ENCODE results near the gene LIMCH1.

LIMCH1 gene

DNA sequence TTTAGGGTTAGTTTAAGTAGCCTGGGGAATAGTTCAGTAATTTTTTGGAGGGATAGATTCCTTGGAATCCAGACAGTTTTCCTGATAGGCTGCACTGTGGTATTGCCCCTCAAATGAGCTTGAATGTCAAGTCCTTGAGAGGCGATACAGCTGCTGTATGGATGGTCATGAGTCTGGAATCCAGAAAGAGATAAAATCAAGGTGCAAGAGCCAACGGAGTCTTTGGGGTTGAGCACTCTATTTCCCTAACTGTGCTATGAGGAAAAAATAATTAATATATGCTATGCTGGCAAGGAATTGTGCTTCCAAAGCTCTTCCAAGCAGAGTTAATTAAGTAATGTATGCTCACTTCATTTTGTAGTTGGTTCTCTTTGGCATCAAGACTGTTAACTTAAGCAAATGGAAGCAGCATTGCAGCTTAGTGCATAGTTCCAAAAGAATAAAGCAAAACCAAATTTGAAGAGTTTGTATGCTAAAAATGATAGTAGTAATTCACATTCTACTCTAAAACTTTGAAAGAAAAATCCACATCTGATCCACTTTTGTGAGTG is 48.8 kb downstream of the LIMCH1 start:
- Histone ChIP-seq H3K36me3 (no peaks in the 10 kb centered on the region), H3K27me3 (no peaks in the 10 kb centered on the region), H3K9me3 (no peaks in the 10 kb centered on the region), H3K4me3 (ENCODE audit: low read depth in 1 of 2, low read length in 1 of 2) (no peak overlapping the region), H3K4me1 (ENCODE audit: control insufficient read depth in 1 of 2, insufficient read depth in 1 of 2, low read depth in 1 of 2, low read length in 1 of 2) (no peaks in the 10 kb centered on the region), H3K27ac (no peak overlapping the region)
- TF ChIP-seq, protein P1, sequence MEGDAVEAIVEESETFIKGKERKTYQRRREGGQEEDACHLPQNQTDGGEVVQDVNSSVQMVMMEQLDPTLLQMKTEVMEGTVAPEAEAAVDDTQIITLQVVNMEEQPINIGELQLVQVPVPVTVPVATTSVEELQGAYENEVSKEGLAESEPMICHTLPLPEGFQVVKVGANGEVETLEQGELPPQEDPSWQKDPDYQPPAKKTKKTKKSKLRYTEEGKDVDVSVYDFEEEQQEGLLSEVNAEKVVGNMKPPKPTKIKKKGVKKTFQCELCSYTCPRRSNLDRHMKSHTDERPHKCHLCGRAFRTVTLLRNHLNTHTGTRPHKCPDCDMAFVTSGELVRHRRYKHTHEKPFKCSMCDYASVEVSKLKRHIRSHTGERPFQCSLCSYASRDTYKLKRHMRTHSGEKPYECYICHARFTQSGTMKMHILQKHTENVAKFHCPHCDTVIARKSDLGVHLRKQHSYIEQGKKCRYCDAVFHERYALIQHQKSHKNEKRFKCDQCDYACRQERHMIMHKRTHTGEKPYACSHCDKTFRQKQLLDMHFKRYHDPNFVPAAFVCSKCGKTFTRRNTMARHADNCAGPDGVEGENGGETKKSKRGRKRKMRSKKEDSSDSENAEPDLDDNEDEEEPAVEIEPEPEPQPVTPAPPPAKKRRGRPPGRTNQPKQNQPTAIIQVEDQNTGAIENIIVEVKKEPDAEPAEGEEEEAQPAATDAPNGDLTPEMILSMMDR (IDR thresholded peaks at IDR 0.05): no peak

DNA sequence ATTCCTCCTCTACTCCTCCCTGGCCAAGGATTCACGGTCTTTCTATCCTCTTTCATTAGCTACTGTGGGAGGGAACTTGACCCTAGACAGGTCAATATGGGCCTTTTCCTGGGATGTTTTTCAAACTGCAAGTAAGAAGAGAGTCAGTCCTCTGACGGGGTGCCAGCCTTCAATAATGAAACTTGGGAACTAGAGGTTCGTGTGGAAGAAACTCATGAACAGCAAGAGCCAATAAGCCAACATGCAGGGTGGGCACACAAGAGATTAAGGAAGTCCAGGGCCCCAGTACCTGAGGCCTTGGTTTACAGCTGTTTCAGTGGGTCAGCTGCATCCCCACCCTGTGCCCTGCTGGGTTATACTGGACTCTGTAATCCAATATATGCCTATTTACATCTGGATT is 49.3 kb downstream of the LIMCH1 start:
- H3K27me3 ChIP-seq: no peaks in the 10 kb centered on the region
- no peaks in the 10 kb centered on the region for H3K36me3 ChIP-seq
- no peak overlapping the region for H3K27ac ChIP-seq
- H3K9me3 ChIP-seq: no peaks in the 10 kb centered on the region
- no peaks in the 10 kb centered on the region for H3K4me1 ChIP-seq (ENCODE audit: control insufficient read depth in 1 of 2, insufficient read depth in 1 of 2, low read depth in 1 of 2, low read length in 1 of 2)
- TF ChIP-seq, protein P1 (IDR thresholded peaks at IDR 0.05): no peak
- H3K4me3 ChIP-seq (ENCODE audit: low read depth in 1 of 2, low read length in 1 of 2): no peak overlapping the region

DNA sequence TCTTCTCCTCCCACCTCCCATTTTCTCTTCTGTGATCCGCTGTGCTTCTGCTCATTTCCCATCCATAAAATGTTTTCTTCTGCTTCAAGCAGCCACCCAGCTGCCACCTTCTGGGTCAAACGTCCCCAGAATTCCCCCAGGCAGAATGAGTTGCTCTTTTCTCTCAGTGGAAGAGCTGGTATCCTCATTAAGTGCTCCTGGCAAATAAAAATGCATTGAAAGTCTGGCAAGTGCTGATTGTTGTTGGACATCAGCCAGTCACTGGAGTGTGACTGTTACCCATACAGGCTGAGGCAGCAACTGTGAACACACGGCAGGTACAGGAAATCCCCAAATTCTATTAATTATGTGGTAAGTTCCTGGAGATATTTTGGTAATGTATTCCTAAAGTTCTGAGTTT is 52.6 kb downstream of the LIMCH1 start:
- Histone ChIP-seq H3K27ac (no peak overlapping the region), H3K9me3 (no peaks in the 10 kb centered on the region), H3K36me3 (no peaks in the 10 kb centered on the region), H3K27me3 (no peaks in the 10 kb centered on the region), H3K4me3 (ENCODE audit: low read depth in 1 of 2, low read length in 1 of 2) (no peak overlapping the region), H3K4me1 (ENCODE audit: control insufficient read depth in 1 of 2, insufficient read depth in 1 of 2, low read depth in 1 of 2, low read length in 1 of 2) (no peaks in the 10 kb centered on the region)
- TF ChIP-seq, protein P1 (IDR thresholded peaks at IDR 0.05): no peak

DNA sequence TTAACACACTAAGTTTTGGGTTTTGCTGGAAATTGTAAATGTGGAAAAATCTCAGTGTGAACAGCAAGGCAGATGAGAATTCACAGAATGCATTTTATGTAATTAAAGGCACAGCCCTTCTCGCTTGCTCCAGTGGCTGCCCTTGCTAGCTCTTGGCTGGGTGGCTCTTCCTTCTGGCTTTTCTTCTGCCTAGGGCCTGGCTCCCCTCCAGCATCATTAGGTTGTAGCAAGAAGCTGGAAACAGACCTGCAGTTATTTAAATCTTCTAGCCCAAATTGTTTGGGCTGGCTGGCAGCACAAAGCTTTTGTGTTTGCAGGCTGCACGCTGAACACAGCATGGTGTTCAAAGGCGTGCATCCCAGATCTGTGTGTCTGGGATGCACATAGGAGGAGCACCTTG is 56.5 kb downstream of the LIMCH1 start:
- no peaks in the 10 kb centered on the region for H3K27me3 ChIP-seq
- TF ChIP-seq, protein P1 (IDR thresholded peaks at IDR 0.05): no peak
- H3K36me3 ChIP-seq: no peaks in the 10 kb centered on the region
- no peak overlapping the region for H3K27ac ChIP-seq
- no peaks in the 10 kb centered on the region for H3K4me1 ChIP-seq (ENCODE audit: control insufficient read depth in 1 of 2, insufficient read depth in 1 of 2, low read depth in 1 of 2, low read length in 1 of 2)
- H3K4me3 ChIP-seq (ENCODE audit: low read depth in 1 of 2, low read length in 1 of 2): no peak overlapping the region
- H3K9me3 ChIP-seq: no peaks in the 10 kb centered on the region

GRCh38 chr4:41597494-41597893 is 59.5 kb downstream of the LIMCH1 start:
- no peaks in the 10 kb centered on the region for H3K4me1 ChIP-seq (ENCODE audit: control insufficient read depth in 1 of 2, insufficient read depth in 1 of 2, low read depth in 1 of 2, low read length in 1 of 2)
- H3K27me3 ChIP-seq: no peaks in the 10 kb centered on the region
- no peak overlapping the region for H3K27ac ChIP-seq
- no peak overlapping the region for H3K4me3 ChIP-seq (ENCODE audit: low read depth in 1 of 2, low read length in 1 of 2)
- TF ChIP-seq, protein P1 (IDR thresholded peaks at IDR 0.05): no peak
- H3K9me3 ChIP-seq: no peaks in the 10 kb centered on the region
- H3K36me3 ChIP-seq: no peaks in the 10 kb centered on the region

GRCh38 chr4:41598580-41598979 is 60.6 kb downstream of the LIMCH1 start:
- Histone ChIP-seq H3K27ac (no peak overlapping the region), H3K36me3 (no peaks in the 10 kb centered on the region), H3K4me3 (ENCODE audit: low read depth in 1 of 2, low read length in 1 of 2) (no peak overlapping the region), H3K9me3 (no peaks in the 10 kb centered on the region), H3K4me1 (ENCODE audit: control insufficient read depth in 1 of 2, insufficient read depth in 1 of 2, low read depth in 1 of 2, low read length in 1 of 2) (no peaks in the 10 kb centered on the region), H3K27me3 (no peaks in the 10 kb centered on the region)
- TF ChIP-seq, protein P1 (IDR thresholded peaks at IDR 0.05): no peak
